AG09309 (cell line): ENCODE measurements around the gene GPR35.
"Not testable (repeated sequence)": the region's sequence is repeated elsewhere in the genome, so short reads cannot be mapped to it uniquely, and the experiment has no call there.

Experiments
- DNase-seq: peaks from one replicate; pipeline ENCODE4 v3.0.0-alpha.2; 2010; ENCODE audit warnings: low read depth
- H3K4me3 ChIP-seq: 2 replicates; pipeline ENCODE4 v1.5.1; 2011; ENCODE audit warnings: mild to moderate bottlenecking, low read depth, low read length, moderate library complexity; ENCODE audit not compliant: control insufficient read depth
- TF ChIP-seq, protein P1 (sequence below): IDR thresholded peaks from 2 replicates; pipeline ENCODE4 v1.5.1; 2011; ENCODE audit warnings: mild to moderate bottlenecking, low read depth, low read length, inconsistent platforms; ENCODE audit not compliant: insufficient read depth, control insufficient read depth; ENCODE audit errors: missing control alignments

Gene GPR35

DNA sequence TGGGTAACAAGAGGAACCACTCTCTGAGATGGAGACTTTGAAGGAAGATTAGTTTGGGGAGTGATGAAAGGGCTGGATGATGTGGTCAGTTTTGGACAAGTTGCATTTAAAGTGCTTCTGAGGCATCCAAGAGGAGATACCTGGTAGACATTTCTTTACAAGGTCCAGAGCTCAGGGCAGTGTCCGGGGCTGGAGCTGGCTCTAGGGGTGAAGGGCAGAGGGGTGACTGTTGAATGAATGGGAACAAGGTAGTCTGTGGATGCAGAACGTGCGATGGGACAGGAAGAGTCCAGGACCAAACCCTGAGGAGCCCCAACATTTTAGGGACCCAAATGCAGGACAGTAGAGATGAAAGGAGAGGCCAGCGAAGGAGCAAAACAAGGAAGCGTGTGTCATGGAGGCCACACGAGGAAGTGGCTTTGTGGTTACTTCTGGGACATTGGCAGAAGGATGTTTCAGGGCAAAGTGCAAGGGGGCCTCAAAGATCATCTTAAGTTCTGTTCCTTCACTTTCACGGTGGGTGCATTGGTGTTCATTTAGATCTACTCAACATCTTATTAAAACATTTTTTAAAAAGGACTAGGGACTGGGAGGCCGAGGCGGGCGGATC lies 13.6 kb upstream of the GPR35 start:
- H3K4me3 ChIP-seq = no peak overlapping the region
- DNase-seq = no peak
- TF ChIP-seq, protein P1, sequence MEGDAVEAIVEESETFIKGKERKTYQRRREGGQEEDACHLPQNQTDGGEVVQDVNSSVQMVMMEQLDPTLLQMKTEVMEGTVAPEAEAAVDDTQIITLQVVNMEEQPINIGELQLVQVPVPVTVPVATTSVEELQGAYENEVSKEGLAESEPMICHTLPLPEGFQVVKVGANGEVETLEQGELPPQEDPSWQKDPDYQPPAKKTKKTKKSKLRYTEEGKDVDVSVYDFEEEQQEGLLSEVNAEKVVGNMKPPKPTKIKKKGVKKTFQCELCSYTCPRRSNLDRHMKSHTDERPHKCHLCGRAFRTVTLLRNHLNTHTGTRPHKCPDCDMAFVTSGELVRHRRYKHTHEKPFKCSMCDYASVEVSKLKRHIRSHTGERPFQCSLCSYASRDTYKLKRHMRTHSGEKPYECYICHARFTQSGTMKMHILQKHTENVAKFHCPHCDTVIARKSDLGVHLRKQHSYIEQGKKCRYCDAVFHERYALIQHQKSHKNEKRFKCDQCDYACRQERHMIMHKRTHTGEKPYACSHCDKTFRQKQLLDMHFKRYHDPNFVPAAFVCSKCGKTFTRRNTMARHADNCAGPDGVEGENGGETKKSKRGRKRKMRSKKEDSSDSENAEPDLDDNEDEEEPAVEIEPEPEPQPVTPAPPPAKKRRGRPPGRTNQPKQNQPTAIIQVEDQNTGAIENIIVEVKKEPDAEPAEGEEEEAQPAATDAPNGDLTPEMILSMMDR = no peak

DNA sequence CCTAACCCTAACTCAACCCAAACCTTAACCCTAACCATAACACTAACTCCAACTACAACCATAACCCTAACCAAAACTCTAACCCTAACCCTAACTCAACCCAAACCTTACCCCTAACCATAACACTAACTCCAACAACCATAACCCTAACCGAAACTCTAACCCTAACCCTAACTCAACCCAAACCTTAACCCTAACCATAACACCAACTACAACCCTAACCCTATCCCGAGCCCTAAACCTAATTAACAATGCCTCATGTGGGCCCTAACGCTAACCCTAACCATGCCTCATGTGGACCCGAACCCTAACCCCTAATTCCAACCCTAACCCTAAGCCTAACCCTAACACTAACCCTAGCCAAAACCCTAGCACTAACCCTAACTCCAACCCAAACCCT lies 11.5 kb upstream of the GPR35 start:
- H3K4me3 ChIP-seq = no peak overlapping the region
- DNase-seq = no peak
- TF ChIP-seq, protein P1 = no peak

DNA sequence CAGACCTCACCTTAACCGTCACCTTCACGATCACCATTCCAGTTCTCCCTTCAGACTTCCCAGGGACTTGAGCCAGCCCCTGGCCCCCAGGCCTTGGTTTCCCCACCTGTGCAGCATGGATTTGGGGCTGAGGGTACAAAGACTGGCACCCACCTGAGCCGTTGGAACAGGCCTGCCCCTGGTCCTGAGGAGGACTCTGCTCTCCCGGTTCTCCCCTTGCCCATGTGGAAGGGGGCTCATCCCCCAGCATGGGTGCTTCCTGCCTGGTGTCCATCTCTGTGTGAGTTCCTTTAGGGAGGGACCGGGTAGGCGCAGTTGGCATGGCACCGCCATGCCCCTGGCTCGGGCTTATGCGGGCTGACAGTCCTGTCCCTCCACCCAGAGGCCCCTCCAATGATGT lies 10.9 kb upstream of the GPR35 start:
- DNase-seq = no peak
- H3K4me3 ChIP-seq = no peak overlapping the region
- TF ChIP-seq, protein P1 = no peak

DNA sequence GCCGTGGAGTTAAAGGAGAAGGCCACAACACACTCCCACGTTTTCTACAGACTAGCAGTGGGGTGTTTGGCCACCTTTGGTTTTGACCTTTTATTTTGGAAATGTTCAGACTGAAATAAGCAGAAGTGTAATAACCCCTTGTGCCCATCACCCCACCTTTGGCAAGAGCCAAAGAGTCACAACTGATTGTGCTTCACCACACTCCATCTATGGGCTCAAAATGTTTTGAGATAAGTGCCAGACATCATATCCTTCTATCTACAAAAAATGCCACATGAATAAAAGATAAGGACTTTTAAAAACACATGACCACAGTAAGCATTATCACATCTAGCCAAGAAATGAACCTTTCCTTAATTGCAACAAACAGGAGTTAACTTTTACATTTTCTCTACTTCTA lies 9.9 kb upstream of the GPR35 start:
- no peak overlapping the region for H3K4me3 ChIP-seq
- TF ChIP-seq, protein P1 = no peak
- DNase-seq = no peak

DNA sequence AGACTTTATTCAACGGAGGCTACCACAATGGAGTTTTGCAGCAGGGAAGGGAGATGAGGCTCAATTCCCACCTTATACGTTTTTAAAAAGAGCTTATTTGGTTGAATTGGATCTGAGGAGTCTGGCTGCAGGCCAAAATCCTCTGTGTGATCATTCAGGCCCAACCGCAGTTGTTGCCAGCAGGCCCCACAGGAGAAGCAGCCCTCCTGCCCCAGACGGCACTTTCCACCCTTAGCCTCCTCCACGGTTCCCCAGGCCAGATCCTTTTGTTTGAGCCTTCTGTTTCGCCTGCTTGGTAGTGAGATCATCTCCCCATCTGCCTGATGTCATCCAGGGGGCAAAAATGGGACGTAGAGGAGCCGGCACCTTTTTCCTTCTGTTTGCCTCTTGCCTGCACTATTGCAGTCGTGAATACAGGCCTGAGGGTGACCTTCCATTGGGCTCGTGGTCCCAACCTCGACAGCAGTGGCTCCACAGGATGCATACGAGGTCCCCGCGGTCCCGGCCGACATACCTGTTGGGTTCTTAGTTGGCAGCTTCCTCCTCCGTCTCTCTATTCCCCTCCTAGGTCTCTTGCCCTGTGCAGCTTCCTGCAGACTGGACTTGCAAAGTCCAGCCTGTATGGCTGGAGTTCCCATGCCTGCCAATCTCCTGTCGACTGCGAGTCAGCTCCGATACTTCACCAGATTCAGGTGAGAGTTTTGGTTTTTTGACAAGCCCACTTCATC lies 9.3 kb upstream of the GPR35 start:
- H3K4me3 ChIP-seq = no peak overlapping the region
- TF ChIP-seq, protein P1 = no peak
- no peak for DNase-seq

DNA sequence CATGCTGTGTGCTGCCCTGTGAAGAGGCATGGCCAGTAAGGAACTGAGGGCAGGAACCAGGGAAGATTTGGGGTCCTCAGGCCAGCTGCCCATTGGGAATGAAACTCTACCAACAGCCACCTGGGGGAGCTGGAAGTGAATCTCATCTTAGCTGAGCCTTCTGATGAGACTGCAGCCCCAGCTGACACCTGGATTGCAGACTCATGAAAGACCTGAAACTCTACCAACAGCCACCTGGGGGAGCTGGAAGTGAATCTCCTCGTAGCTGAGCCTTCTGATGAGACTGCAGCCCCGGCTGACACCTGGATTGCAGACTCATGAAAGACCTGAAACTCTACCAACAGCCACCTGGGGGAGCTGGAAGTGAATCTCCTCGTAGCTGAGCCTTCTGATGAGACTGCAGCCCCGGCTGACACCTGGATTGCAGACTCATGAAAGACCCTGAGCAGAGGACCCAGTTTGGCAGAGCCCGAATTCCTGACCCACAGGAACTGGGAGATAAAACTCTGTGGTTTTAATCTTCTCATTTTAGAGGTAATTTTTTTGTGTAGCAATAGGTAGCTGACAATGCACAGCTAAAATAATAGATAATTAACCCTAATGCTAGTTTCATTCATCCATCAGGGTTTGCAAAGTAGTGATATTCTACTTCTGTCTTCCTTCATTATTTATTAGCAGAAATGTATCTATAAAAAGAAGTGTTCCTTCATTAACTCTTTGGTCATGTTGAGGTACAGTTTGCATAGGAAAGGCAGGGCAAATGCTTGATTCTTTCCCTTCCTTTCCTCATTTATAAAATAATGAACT lies 8.2 kb upstream of the GPR35 start:
- DNase-seq, H3K4me3 ChIP-seq: not testable (repeated sequence)

DNA sequence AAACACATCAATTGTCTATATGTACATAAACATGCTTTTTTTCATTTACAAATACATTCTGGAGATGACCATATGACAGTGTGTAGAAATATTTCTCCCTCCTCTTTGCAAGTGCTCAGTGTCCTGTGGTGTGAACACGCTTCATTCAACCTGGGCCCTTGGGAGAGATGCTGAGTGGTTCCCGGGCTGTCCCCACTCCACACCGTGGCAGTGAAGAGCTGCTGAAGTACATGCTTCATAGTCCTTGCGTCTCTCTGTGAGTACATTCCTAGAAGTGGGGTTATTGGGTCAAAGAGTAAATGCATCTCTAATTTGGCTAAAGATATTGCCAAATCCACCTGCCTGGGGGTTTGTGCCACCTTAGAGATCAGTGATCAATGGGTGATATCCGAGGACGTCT lies 6.5 kb upstream of the GPR35 start:
- TF ChIP-seq, protein P1 = no peak
- no peak for DNase-seq
- no peak overlapping the region for H3K4me3 ChIP-seq
